ENCODE measurements around the gene ACTA2.

DNA sequence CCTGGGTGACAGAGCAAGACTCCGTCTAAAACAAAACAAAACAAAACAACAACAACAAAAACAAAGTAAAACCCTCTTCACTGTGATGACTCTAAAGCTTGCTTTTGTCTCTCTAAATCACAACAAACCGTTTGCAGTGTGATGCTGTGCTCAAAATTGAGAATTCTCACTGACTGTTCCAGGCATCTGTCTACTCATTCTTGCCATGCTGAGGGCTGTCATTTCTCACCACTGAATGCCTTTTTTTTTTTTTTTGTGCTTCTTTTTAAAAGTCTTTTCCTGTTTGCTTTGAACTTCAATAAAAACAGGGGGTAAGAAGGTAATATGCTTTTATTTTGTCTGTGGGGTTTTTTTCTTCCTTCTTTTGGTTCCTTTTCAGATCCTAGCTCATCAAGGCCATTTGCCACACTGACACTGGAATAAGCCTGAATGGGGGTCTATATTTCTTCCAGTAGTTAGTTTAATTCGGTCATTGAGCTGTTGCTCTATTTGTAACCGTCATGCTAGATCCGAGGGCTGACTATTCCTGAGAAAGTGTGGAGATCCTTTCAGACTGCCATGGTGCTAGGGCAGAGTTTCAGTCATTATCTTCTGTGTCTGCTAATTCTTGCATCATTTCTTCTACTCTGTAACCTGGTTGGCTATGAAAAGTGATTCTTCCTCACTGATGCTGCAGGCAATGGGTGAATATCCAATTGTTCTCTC lies 48.6 kb upstream of the ACTA2 start:
- TF ChIP-seq BHLHE40 (IDR thresholded peaks at IDR 0.05; ENCODE audit: borderline replicate concordance) (no peak), SP1 (IDR thresholded peaks at IDR 0.05) (no peak)

Data from HEK293T (cell line).